Coronary artery (tissue), 2 donors: ENCODE measurements around the gene TFAP2B.

Source experiments
- DNase-seq: peaks from one replicate; pipeline ENCODE4 v3.0.0-alpha.2; 2017; ENCODE audit warnings: low spot score
- H3K27ac ChIP-seq, 2 donors: fragments of 200-600 bp; sonication (generic); one replicate each; pipeline ENCODE4 v1.5.1; 2016 to 2019
- H3K4me3 ChIP-seq: fragments of 200-600 bp; sonication (generic); 2 replicates; pipeline ENCODE4 v1.5.1; 2016; ENCODE audit warnings: mild to moderate bottlenecking, moderate library complexity
- TF ChIP-seq, protein P1 (sequence below): fragments of 200-600 bp; sonication (generic); IDR thresholded peaks from one replicate; pipeline ENCODE4 v1.5.1; 2019; ENCODE audit warnings: antibody characterized with exemption

Gene TFAP2B

GRCh38 chr6:50847890-50848594 is 29.4 kb downstream of the TFAP2B start:
- Histone ChIP-seq H3K4me3 (no peak overlapping the region), H3K27ac (no peak overlapping the region)
- TF ChIP-seq, protein P1, sequence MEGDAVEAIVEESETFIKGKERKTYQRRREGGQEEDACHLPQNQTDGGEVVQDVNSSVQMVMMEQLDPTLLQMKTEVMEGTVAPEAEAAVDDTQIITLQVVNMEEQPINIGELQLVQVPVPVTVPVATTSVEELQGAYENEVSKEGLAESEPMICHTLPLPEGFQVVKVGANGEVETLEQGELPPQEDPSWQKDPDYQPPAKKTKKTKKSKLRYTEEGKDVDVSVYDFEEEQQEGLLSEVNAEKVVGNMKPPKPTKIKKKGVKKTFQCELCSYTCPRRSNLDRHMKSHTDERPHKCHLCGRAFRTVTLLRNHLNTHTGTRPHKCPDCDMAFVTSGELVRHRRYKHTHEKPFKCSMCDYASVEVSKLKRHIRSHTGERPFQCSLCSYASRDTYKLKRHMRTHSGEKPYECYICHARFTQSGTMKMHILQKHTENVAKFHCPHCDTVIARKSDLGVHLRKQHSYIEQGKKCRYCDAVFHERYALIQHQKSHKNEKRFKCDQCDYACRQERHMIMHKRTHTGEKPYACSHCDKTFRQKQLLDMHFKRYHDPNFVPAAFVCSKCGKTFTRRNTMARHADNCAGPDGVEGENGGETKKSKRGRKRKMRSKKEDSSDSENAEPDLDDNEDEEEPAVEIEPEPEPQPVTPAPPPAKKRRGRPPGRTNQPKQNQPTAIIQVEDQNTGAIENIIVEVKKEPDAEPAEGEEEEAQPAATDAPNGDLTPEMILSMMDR = no peak
- DNase-seq = no peak

GRCh38 chr6:50848989-50849795 is 30.5 kb downstream of the TFAP2B start:
- no peak for DNase-seq
- no peak overlapping the region for H3K4me3 ChIP-seq
- H3K27ac ChIP-seq = no peak overlapping the region
- TF ChIP-seq, protein P1 = no peak

- TF ChIP-seq, protein P1 = no peak
- no peak for DNase-seq
- peak overlapping the region; percentile 58 for H3K4me3 ChIP-seq
- H3K27ac ChIP-seq = no peak overlapping the region
Measured at GRCh38 chr6:50849796-50850180, 31.1 kb downstream of the TFAP2B start.

GRCh38 chr6:50850223-50851048 is 31.8 kb downstream of the TFAP2B start:
- no peak overlapping the region for H3K27ac ChIP-seq
- TF ChIP-seq, protein P1 = no peak
- peak overlapping the region; percentile 58 for H3K4me3 ChIP-seq
- DNase-seq = no peak

DNA sequence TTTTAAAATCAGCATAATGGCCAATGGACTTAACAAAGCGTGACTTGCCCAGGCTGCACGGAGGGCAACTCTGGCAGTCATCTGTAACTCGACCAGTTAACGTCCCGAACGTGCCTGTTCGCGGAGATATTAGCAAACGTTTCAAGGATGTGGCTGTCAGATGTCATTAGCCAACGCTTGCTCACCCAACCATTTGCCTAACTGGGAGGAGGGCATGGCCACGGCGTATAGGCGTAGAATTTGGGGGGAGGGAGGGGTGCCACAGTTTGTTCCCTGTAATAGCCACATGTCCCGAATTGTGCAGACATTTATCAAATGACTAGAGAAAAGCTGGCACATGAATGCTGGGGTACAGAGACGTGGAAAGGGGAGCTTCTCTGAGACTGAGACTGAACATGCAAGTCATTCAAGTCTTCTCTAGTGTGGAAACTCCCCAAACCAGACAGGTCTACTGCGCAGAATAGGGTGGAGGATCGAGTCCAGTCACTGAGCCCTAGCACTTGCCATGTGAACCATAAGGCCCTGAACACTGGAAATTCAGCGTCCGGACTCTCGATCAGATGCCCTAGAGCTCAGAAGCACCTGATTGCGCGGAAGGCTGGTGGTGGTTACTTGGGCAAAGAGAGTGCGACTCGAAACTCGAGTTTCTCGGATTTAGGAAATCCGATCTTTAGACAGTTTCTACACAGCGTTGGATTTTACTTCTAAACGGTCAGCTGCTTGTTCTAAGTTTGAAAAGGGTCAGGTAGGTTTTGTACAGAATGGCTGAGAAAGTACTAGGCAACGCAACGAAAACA is 32.6 kb downstream of the TFAP2B start:
- Histone ChIP-seq H3K27ac (no peak overlapping the region), H3K4me3 (no peak overlapping the region)
- TF ChIP-seq, protein P1 = no peak
- no peak for DNase-seq

DNA sequence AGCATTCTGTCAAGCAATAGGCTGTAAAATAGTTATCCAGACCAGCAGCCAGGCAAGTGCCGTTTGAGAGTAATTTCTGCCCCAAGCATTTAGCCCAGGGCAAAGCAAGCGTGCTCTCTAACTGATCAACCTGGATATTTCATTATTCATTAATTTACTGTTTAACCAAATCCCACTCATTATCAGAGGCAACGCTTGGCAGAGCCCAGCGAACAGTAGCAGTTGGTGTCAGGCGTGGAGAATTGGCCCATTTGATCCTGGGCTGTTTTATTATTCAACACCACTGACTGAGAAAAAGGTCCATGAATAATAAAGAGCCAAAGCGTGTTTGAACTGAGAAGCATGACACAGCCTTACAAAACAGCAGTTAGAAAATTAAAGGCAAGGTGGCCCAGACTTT is 35.3 kb downstream of the TFAP2B start:
- H3K4me3 ChIP-seq = no peak overlapping the region
- TF ChIP-seq, protein P1 = no peak

More for the DNA sequence above, 35.3 kb downstream of the TFAP2B start:
- DNase-seq = no peak
- H3K27ac ChIP-seq = no peak overlapping the region
